GM12878 (cell line): ENCODE data around the gene TNNC2. TPM values are rescaled to one million over a fixed set of nuclear protein-coding genes. Genes with fewer than 3 reads are reported as not detected.

Experiments
- ATAC-seq: fragments of 200-7000 bp; cut with Tn5 transposase; 3 replicates; pipeline ENCODE4 v1.9.1; 2020; ENCODE audit warnings: mild to moderate bottlenecking, moderate library complexity
- BruUV-seq: library from RNA; stranded (reverse); fragments of 400-500 nt; replicated peaks from 2 replicates; lab custom pipeline; 2021; lab: Mats Ljungman, UMichigan
- CTCF ChIA-PET: fragments of 300-600 bp; sonication (Branson Sonifier 250); formaldehyde crosslinking; extraction: SDS; loops from one replicate; lab custom pipeline; 2021; ENCODE audit warnings: inconsistent platforms; lab: Yijun Ruan, JAX
- POLR2A ChIA-PET: fragments of 350-600 bp; formaldehyde crosslinking; extraction: SDS; loops from one replicate; lab custom pipeline; 2021; ENCODE audit warnings: inconsistent platforms; lab: Charles Lee
- RAD21 ChIA-PET: fragments of 300-600 bp; sonication (Branson Sonifier 250); formaldehyde crosslinking; loops from one replicate; lab custom pipeline; 2023; ENCODE audit warnings: antibody characterized with exemption; ENCODE audit not compliant: unreplicated experiment; lab: Charles Lee
- SMC1A ChIA-PET: fragments of 300-600 bp; sonication (Branson Sonifier 250); formaldehyde crosslinking; loops from one replicate; lab custom pipeline; 2023; ENCODE audit not compliant: unreplicated experiment, uncharacterized antibody; lab: Charles Lee
- DNase-seq: peaks from one replicate; pipeline ENCODE4 v3.0.0-alpha.2; 2011; ENCODE audit warnings: low read depth, low spot score
- FAIRE-seq: peaks from 3 replicates; lab custom pipeline; 2011; peaks lifted over from hg19 to GRCh38; lab: Jason Lieb, UNC
- H2AFZ ChIP-seq: 2 replicates; pipeline ENCODE4 v1.6.0; 2011; ENCODE audit warnings: low read depth, low read length, control low read depth; ENCODE audit not compliant: control insufficient read depth
- H3K27ac ChIP-seq: 2 replicates; pipeline ENCODE4 v1.5.1; 2011; ENCODE audit warnings: control low read depth; ENCODE audit not compliant: control insufficient read depth, insufficient read depth
- H3K27me3 ChIP-seq, 2 experiments: replicated peaks in 1 of 2; 2 replicates each; pipeline versions ENCODE4 v1.6.0 to v1.6.1; 2011; ENCODE audit warnings: low read length in 1 of 2; ENCODE audit not compliant: control insufficient read depth in 2 of 2, insufficient read depth in 2 of 2
- H3K36me3 ChIP-seq, 2 experiments: 2 replicates each; pipeline ENCODE4 v1.5.1; 2011; ENCODE audit warnings: low read length in 1 of 2; ENCODE audit not compliant: control insufficient read depth in 2 of 2, insufficient read depth in 2 of 2
- H3K4me1 ChIP-seq: 2 replicates; pipeline ENCODE4 v1.6.1; 2011; ENCODE audit warnings: mild to moderate bottlenecking, low read length, moderate library complexity, mixed read lengths; ENCODE audit not compliant: control insufficient read depth, insufficient read depth
- H3K4me2 ChIP-seq: 2 replicates; pipeline ENCODE4 v1.6.0; 2011; ENCODE audit warnings: control low read depth; ENCODE audit not compliant: control insufficient read depth, insufficient read depth
- H3K4me3 ChIP-seq: fragments of 200-600 bp; sonication (generic); 2 replicates; pipeline ENCODE4 v1.5.1; 2016
- H3K79me2 ChIP-seq: 2 replicates; pipeline ENCODE4 v1.6.0; 2011; ENCODE audit warnings: low read length; ENCODE audit not compliant: control insufficient read depth, insufficient read depth
- H3K9ac ChIP-seq: 2 replicates; pipeline ENCODE4 v1.8.0; 2011; ENCODE audit warnings: low read length, control low read depth, mixed read lengths; ENCODE audit not compliant: control insufficient read depth, insufficient read depth
- H3K9me3 ChIP-seq: replicated peaks from 3 replicates; pipeline ENCODE4 v1.5.1; 2011; ENCODE audit warnings: mild to moderate bottlenecking, low read length; ENCODE audit not compliant: control insufficient read depth, insufficient read depth
- H4K20me1 ChIP-seq: 2 replicates; pipeline ENCODE4 v1.6.0; 2011; ENCODE audit not compliant: control insufficient read depth, insufficient read depth
- CEBPZ ChIP-seq: fragments of 150-350 bp; IDR thresholded peaks from 2 replicates; pipeline ENCODE4 v1.6.1; 2016; ENCODE audit warnings: low read depth, low read length
- CREB1 ChIP-seq: IDR thresholded peaks from 2 replicates; pipeline ENCODE4 v1.6.1; 2012; ENCODE audit warnings: low read depth, mild to moderate bottlenecking, inconsistent platforms
- E2F8 ChIP-seq: fragments of 450-650 bp; IDR thresholded peaks from 2 replicates; pipeline ENCODE4 v1.6.1; 2018; ENCODE audit warnings: mild to moderate bottlenecking, low read depth, moderate library complexity; ENCODE audit not compliant: partially characterized antibody
- JUND ChIP-seq: IDR thresholded peaks from 2 replicates; pipeline ENCODE4 v1.6.1; 2012; ENCODE audit warnings: low read depth, mild to moderate bottlenecking, low read length, improper control_type of control experiment, moderate library complexity
- POLR2A ChIP-seq: IDR thresholded peaks from 2 replicates; pipeline ENCODE4 v1.6.1; 2011; ENCODE audit warnings: low read depth, mild to moderate bottlenecking, low read length
- RCOR1 ChIP-seq: conservative IDR thresholded peaks from 2 replicates; pipeline ENCODE4 v1.6.1; 2012; ENCODE audit warnings: low read depth, low read length, improper control_type of control experiment
- RUNX3 ChIP-seq: IDR thresholded peaks from 2 replicates; pipeline ENCODE4 v1.6.1; 2012; ENCODE audit warnings: low read length, inconsistent platforms
- ZBED1 ChIP-seq: IDR thresholded peaks from 2 replicates; pipeline ENCODE4 v1.6.1; 2016; ENCODE audit warnings: borderline replicate concordance
- ZZZ3 ChIP-seq: IDR thresholded peaks from 2 replicates; pipeline ENCODE4 v1.6.1; 2011; ENCODE audit warnings: low read depth; ENCODE audit not compliant: control insufficient read depth, insufficient read length
- WGBS: methylation state at CpG from one replicate; pipeline ENCODE4 v1.1.6; 2016; ENCODE audit warnings: low lambda C conversion rate; ENCODE audit not compliant: insufficient replicate concordance, insufficient coverage; ENCODE audit errors: missing lambda C conversion rate; 5-methylcytosine and 5-hydroxymethylcytosine counted together
- in situ Hi-C: fragments of 300-500 bp; cut with MboI; formaldehyde crosslinking; loops from 9 replicates; pipeline ENCODE4 v1.14.3; 2018; ENCODE audit warnings: mixed read lengths
- intact Hi-C: fragments of 100-400 bp; cut with micrococcal nuclease; formaldehyde crosslinking; loops from one replicate; pipeline ENCODE4 v1.14.2; 2022; ENCODE audit not compliant: unreplicated experiment
- polyA plus RNA-seq, 11 experiments: library from polyadenylated mRNA; depleted of rRNA in 4 of 11; unstranded in 6 of 11; stranded (reverse) in 5 of 11; fragments of >200 nt; fragmentation: Nextera tagmentation in 4 of 11; fragmentation: Illumina TruSeq in 1 of 11; extraction: Ambion mirVana in 4 of 11; extraction: Trizol in 1 of 11; gene quantifications; 1 replicate in 1 of 11; 2 replicates in 10 of 11; pipeline versions ENCODE4 v1.2.1 to v1.2.3, GENCODE V29; 2011 to 2016; ENCODE audit warnings: inconsistent platforms in 2 of 11, missing spikeins in 2 of 11, low read depth in 1 of 11
- total RNA-seq, 4 experiments: library from RNA; depleted of rRNA in 3 of 4; stranded (reverse); fragments of >200 nt in 3 of 4; fragmentation: Illumina TruSeq in 1 of 4; extraction: Trizol in 1 of 4; gene quantifications; 2 replicates each; pipeline versions ENCODE4 v1.2.1 to v1.2.3, GENCODE V29; 2013 to 2021
- TF ChIP-seq, protein P1 (sequence below): IDR thresholded peaks from 2 replicates; pipeline ENCODE4 v1.6.1; 2012; ENCODE audit warnings: low read depth, low read length, improper control_type of control experiment

Gene TNNC2
- total and polyA plus RNA-seq, 10 of the 15 experiments (the other 5 are each of a cell fraction or from before 2014, with no cell fraction given), result 0.37 TPM; not detected in 9

DNA sequence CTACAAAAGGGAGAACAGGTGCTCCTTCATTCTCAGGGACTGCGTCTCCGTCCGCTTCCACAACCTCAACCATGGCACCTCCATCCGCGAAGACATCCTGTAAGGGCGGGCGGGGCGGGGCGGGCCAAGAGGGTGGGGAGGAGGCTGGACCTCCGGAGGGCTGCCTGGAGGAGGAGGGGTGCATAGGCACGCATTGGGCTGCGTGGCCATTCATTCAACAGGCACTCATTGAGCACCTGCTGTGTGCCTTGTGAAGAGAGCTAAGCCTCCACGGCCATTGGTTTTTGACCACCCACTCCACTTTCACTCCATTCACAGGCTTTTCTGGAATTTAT, 30.7 kb upstream of the TNNC2 start (continued):
- TF ChIP-seq E2F8 (no peak), RCOR1 (0 out of 2 replicates have a peak, but pooled peaks have one; percentile 2), POLR2A (peak; percentile 7; the same call in 1 of the 2 replicates), ZBED1 (0 out of 2 replicates have a peak, but pooled peaks have one; percentile 9), JUND (0 out of 2 replicates have a peak, but pooled peaks have one; percentile 0)
- TF ChIP-seq, protein P1, sequence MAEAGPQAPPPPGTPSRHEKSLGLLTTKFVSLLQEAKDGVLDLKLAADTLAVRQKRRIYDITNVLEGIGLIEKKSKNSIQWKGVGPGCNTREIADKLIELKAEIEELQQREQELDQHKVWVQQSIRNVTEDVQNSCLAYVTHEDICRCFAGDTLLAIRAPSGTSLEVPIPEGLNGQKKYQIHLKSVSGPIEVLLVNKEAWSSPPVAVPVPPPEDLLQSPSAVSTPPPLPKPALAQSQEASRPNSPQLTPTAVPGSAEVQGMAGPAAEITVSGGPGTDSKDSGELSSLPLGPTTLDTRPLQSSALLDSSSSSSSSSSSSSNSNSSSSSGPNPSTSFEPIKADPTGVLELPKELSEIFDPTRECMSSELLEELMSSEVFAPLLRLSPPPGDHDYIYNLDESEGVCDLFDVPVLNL, result 0 out of 2 replicates have a peak, but pooled peaks have one; percentile 2

DNA sequence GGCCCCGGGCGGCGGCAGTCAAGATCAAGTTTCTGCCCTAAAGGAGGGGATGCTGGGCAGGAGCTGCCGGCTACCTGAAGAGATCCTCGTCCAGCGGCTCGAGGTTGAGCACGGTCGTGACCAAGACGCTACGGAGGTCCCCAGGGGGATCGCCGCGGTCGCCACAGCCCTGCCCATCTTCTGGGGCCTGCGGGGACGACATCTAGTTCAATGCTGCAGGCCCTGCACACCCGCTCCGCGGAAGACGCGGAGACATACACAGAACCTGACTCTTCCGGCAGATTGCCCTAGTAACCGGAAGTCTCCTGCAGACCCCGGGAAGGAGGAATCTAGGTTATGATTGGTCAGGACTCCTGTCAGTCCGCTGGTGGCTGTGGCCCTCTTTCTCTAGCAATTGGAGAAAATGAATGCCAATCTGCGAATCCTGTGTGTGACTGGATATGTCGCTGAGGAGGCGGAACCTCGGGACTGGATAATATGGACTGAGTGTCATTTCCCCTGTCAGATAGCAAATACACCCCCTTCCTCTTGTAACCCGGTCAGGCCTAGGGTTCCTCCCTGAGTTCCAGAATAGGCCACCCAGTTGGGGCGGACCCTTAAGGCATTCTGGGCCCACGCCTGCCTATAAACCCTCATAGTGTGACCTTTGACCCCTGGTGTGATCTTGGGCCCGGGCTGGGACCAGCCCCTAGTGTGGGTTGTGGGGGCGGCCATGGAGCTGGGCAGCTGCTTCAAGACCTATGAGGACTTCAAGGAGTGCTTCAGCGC, 30.2 kb upstream of the TNNC2 start, which contains the start of the genes ACOT8 and ZSWIM3:
Gene ACOT8 (minus strand): TSS at position 279 of the 768 bp plus-strand sequence. CDS start 77 bp downstream, at position 202.
Gene ZSWIM3 (plus strand): TSS at position 501 of the 768 bp plus-strand sequence. CDS start 212 bp downstream, at position 713.
- peaks cover 8% of the 10 kb centered on the region for H3K4me1 ChIP-seq
- H3K4me3 ChIP-seq, result peak within 1 kb of the TSS; percentile 97
- no peaks in the 10 kb centered on the region for H3K9me3 ChIP-seq
- SMC1A ChIA-PET, result interaction anchor here (0.8 to 1.5 kb wide), 5 partner anchors 11 to 103 kb away, joined by 3 to 5 read pairs (median 4); partner anchors contain the start of genes PCIF1 and ZSWIM1
- no peaks in the 10 kb centered on the region for H3K36me3 ChIP-seq
- H3K27me3 ChIP-seq, result no peaks in the 10 kb centered on the region
- peak within 1 kb of the TSS; percentile 98 for H3K4me2 ChIP-seq
- ATAC-seq (peak; percentile 98), FAIRE-seq (peak; percentile 97), DNase-seq (peak; percentile 100)
- WGBS, result under 1% methylated on average over 36 of the region's 36 CpGs
- BruUV-seq, result no TSS peak
- H2AFZ ChIP-seq, result peak within 1 kb of the TSS; percentile 98
- no peaks in the 10 kb centered on the region for H4K20me1 ChIP-seq
- H3K9ac ChIP-seq, result peak within 1 kb of the TSS; percentile 89
- in situ Hi-C loops, result no loop called here
- H3K79me2 ChIP-seq, result peaks cover 19% of the 10 kb centered on the region
- POLR2A ChIA-PET, result interaction anchor here (0.7 to 2.3 kb wide), 11 partner anchors 24 to 1594 kb away, joined by 3 to 16 read pairs (median 4); partner anchors contain the start of genes CTSA, NEURL2, PCIF1 and UBE2C
- RAD21 ChIA-PET, result interaction anchor here (0.9 to 1.8 kb wide), 3 partner anchors 15 to 104 kb away, joined by 3 to 6 read pairs (median 5); partner anchors contain the start of gene ZSWIM1
- intact Hi-C loops, result loop anchor here (2.0 to 5.0 kb wide), 3 partner anchors 34 to 78 kb away; partner anchors contain the start of genes CTSA, NEURL2, PCIF1 and UBE2C
- H3K27ac ChIP-seq, result peak within 1 kb of the TSS; percentile 96
- CTCF ChIA-PET, result interaction anchor here (1.0 to 2.6 kb wide), 10 partner anchors 15 to 113 kb away, joined by 3 to 11 read pairs (median 4); partner anchors contain the start of gene ZSWIM1
- TF ChIP-seq CREB1 (peak; percentile 83), RUNX3 (peak; percentile 20), ZZZ3 (no peak), CEBPZ (peak; percentile 99), E2F8 (peak; percentile 87)
